Astrocyte of the cerebellum (primary cell): ENCODE measurements around the gene TRDN.

Experiments used
- DNase-seq: peaks from one replicate; pipeline ENCODE4 v3.0.0-alpha.2; 2011; ENCODE audit warnings: low read depth
- H3K4me3 ChIP-seq: 2 replicates; pipeline ENCODE4 v1.5.1; 2011; ENCODE audit warnings: mild to moderate bottlenecking, low read depth, low read length, moderate library complexity
- in situ Hi-C: cut with HindIII; loops from 2 replicates; pipeline ENCODE4 v1.10.0; 2017; ENCODE audit warnings: low sequenced_read_pairs
- TF ChIP-seq, protein P1 (sequence below): IDR thresholded peaks from 2 replicates; pipeline ENCODE4 v1.5.1; 2012; ENCODE audit warnings: low read length, low read depth, moderate library complexity, mild to moderate bottlenecking; ENCODE audit errors: missing control alignments

TRDN gene

GRCh38 chr6:123663436-123663835, 26.7 kb upstream of the TRDN start:
- in situ Hi-C loops: no loop called here
- TF ChIP-seq, protein P1, sequence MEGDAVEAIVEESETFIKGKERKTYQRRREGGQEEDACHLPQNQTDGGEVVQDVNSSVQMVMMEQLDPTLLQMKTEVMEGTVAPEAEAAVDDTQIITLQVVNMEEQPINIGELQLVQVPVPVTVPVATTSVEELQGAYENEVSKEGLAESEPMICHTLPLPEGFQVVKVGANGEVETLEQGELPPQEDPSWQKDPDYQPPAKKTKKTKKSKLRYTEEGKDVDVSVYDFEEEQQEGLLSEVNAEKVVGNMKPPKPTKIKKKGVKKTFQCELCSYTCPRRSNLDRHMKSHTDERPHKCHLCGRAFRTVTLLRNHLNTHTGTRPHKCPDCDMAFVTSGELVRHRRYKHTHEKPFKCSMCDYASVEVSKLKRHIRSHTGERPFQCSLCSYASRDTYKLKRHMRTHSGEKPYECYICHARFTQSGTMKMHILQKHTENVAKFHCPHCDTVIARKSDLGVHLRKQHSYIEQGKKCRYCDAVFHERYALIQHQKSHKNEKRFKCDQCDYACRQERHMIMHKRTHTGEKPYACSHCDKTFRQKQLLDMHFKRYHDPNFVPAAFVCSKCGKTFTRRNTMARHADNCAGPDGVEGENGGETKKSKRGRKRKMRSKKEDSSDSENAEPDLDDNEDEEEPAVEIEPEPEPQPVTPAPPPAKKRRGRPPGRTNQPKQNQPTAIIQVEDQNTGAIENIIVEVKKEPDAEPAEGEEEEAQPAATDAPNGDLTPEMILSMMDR: no peak
- no peak for DNase-seq
- H3K4me3 ChIP-seq: no peak overlapping the region

DNA sequence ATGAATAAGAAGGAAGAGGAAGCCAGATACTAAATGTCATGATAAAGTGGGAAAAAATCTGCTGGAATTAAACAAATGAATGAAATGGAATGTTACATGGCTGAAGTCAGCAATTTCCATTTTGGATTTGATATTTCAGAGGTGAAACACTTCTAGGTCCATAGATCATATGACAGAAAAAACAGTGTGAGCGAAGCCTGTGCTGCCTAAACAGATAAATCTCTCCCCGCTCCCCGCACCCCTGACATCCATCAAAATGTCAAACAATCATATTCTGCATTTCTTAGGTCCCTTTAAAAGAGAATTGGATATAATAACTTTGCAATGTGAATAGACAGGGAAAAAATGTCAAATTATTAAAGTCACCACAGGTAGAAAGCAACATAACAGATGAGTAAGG, 26.0 kb upstream of the TRDN start:
- TF ChIP-seq, protein P1: no peak
- no peak for DNase-seq
- no peak overlapping the region for H3K4me3 ChIP-seq
- in situ Hi-C loops: no loop called here

DNA sequence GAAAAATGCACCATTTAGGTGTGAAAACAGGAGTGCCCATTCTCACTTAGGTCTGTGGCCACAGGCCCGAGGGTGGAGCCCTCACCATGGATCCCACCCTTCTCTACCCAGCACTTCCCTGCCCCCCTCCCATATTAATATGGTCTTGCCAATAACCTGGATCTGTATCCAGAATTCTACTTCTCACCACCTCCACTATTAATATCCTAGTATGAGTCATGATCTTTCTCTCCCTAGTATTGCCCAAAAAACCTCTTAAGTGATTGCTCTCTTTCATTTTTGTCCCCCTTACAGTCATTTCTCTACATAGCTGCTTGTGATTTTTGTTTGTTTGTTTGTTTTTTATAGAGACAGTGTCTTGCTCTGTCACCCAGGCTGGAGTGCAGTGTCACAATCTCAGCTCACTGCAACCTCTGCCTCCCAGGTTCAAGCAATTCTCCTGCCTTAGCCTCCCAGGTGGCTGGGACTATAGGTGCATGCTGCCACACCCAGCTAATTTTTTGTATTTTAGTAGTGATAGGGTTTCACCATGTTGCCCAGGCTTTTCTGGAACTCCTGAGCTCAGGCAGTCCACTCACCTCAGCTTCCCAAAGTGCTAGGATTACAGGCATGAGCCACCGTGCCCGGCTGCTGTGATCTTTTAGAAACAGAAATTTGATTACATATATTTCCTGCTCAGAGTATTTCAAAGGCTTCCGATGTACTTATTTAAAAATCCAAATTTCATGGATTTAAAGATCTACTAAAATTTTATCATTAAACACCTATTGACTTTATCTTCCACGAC, 24.5 kb upstream of the TRDN start:
- in situ Hi-C loops: no loop called here
- TF ChIP-seq, protein P1: no peak
- no peak overlapping the region for H3K4me3 ChIP-seq
- DNase-seq: no peak

DNA sequence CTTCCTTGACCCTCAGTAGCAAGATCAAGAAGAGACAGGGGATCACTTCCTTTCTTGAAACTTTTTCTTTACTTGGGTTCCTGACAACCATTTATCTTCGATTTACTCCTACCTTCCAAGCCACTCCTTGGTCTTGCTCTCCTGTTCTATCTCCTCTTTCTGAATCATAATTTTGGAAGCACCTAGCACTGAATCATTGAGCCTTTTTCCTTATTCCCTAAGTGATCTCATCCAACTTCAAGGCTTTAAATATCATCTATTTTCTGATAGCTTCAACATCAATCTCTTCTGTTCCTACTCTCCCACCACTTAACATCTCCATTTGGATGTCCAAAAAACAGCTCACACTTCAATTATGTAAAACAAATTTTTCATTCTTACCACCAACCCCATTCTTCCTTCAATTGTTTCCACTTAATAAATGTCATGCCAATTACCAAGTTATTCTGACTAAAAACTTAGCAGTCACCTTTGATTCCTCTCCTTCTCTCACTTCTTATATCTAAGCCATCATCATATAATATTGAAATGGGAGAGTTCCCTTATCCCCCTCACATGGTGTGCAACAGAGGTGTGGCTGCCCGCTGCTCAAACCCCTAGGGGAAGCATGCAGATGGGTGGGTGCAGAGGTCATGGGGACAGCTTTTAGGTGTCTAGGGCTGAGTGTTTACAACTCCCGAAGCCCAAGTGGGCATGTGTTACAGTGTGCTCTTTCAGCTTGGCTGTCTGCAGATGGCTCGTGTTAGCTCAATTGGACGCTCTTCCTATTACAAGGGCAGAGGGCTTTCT, 23.4 kb upstream of the TRDN start:
- H3K4me3 ChIP-seq: no peak overlapping the region
- TF ChIP-seq, protein P1: no peak
- no peak for DNase-seq
- in situ Hi-C loops: no loop called here

DNA sequence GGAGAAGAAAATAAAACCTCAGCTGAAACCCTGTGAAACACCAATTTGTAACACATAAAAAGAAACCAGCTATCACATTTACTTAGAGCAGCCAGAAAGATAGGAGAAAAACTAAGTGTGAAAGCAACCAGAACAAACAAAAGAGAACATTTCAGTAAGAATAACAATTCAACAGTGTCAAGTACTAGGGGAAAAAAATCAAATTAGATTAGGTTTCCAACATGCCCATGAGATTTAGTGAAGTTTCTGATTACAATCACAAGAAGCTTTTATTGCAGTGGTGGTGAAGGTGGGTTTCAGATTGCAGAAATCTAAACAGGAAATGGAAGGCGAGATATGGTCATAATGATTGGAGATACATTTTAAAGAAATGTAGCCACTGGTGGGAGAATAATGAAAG, 22.1 kb upstream of the TRDN start:
- no peak for DNase-seq

DNA sequence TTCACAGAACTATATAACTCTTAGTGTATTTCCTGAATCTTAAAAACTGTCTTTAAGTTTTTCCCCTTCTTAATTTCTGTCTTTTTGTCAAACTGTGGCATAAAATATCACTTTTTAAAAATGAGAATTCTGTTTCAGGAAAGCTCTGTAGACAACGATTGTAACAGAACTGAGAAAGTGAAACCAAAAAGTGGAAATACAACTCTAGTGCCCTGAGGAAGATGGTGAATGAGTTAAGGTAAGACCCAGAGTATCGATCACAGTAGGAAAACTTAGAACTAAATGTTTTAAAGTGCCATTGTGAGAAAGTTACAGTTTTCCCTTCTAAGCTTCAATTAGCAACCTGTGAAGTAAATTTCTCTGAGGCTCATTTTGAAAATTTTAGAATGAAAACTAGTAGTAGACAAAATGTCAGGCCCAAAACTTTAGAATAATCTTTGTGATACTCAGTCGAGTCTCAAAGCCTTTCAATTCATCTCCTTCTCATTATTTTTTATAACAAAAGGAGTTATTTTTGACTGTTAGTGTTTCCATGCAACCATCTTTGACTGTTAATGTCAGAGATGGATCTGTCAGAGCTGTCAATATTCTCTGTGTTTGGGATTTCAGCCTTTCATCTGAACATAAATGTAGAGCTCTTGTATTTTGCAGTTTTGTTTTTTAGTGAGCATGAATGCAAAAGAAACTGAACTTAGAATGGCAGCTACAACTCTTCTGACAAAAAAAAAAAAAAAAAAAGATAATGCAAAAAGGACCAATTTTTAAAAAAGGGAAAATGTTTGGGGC, 19.0 kb upstream of the TRDN start:
- H3K4me3 ChIP-seq: no peak overlapping the region
- in situ Hi-C loops: no loop called here
- no peak for DNase-seq
- TF ChIP-seq, protein P1: no peak

More for the DNA sequence above, 22.1 kb upstream of the TRDN start:
- TF ChIP-seq, protein P1: no peak
- H3K4me3 ChIP-seq: no peak overlapping the region
- in situ Hi-C loops: no loop called here
